SK-N-MC (cell line): Measurements from ENCODE around the gene LAMC3.

Source experiments
- EZH2 ChIP-seq: fragments of 200-600 bp; sonication (generic); IDR thresholded peaks from one replicate; pipeline ENCODE4 v1.6.1; 2017; ENCODE audit warnings: antibody characterized with exemption
- POLR2AphosphoS5 ChIP-seq: IDR thresholded peaks from 2 replicates; pipeline ENCODE4 v1.6.1; 2012; ENCODE audit warnings: mild to moderate bottlenecking, low read depth, low read length, borderline replicate concordance

DNA sequence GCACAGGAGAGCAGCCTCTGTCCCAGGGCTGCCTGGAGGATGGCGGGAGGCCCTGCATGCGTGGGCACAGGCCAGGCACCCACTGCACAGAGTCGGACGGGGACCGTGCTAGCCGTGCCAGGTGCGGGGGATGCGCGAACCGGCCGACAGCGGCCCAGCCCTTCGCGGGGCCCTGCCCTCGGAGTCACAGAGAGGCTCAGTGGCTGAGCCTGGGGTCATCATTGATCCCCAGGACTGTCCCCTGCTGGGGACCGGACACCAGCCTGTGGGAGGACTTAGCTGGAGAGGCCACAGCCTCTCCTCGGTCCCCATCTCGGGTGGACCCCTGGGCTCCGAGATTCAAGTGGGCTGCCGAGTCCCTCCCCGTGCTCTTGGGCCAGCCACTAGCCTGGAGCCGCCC, 19.1 kb upstream of the LAMC3 start:
- no peak for TF ChIP-seq POLR2AphosphoS5
- no peak for TF ChIP-seq EZH2
